ENCODE measurements around the gene CCNF. TPM values are rescaled to one million over a fixed set of nuclear protein-coding genes. Genes with fewer than 3 reads are reported as not detected.

CCNF gene
- total and polyA plus RNA-seq, 4 donors: 0.88 to 46.3 (median 1.8) TPM

GRCh38 chr16:2490190-2491105, 61.2 kb downstream of the CCNF start:
- H3K4me1 ChIP-seq (ENCODE audit: control insufficient read depth in 4 of 4, insufficient read depth in 4 of 4, low read length in 3 of 4): peaks cover 5 to 14% (median 9%) of the 10 kb centered on the region in 4 donors
- no peaks in the 10 kb centered on the region for H3K9me3 ChIP-seq (ENCODE audit: control insufficient read depth in 4 of 4, low read length in 3 of 4)
- no peak for TF ChIP-seq JUND (IDR thresholded peaks at IDR 0.05)
- no peak for TF ChIP-seq GABPA (IDR thresholded peaks at IDR 0.05 in 1 of 2, conservative IDR thresholded peaks at IDR 0.05 in 1 of 2)
- TF ChIP-seq FOXA2 (IDR thresholded peaks at IDR 0.05): no peak
- no peak for TF ChIP-seq FOXA1 (IDR thresholded peaks at IDR 0.05)
- TF ChIP-seq NR2F2 (IDR thresholded peaks at IDR 0.05): no peak
- no peak for TF ChIP-seq SP1 (IDR thresholded peaks at IDR 0.05)
- no peak overlapping the region for H3K27ac ChIP-seq (ENCODE audit: low read depth in 1 of 2, low read length in 2 of 2)
- H3K27me3 ChIP-seq (ENCODE audit: control insufficient read depth in 4 of 4, insufficient read depth in 4 of 4, low read length in 3 of 4): no peaks in the 10 kb centered on the region
- no peak overlapping the region for H3K9ac ChIP-seq (ENCODE audit: low read depth in 1 of 2, low read length in 2 of 2)
- 94% methylated on average over 23 of the region's 23 CpGs for WGBS
- DNase-seq (ENCODE audit: low spot score): no peak
- peaks cover 0 to 4% (median under 1%) of the 10 kb centered on the region in 4 donors for H3K36me3 ChIP-seq (ENCODE audit: control insufficient read depth in 4 of 4, insufficient read depth in 3 of 4, low read depth in 1 of 4, low read length in 3 of 4)
- no peak overlapping the region for H3K4me3 ChIP-seq (ENCODE audit: low read depth in 1 of 3, low read length in 3 of 3)

- Histone ChIP-seq H3K36me3 (ENCODE audit: control insufficient read depth in 4 of 4, insufficient read depth in 3 of 4, low read depth in 1 of 4, low read length in 3 of 4) (peaks cover 0 to 12% (median under 1%) of the 10 kb centered on the region in 4 donors), H3K4me3 (ENCODE audit: low read depth in 1 of 3, low read length in 3 of 3) (no peak overlapping the region), H3K9me3 (ENCODE audit: control insufficient read depth in 4 of 4, low read length in 3 of 4) (no peaks in the 10 kb centered on the region), H3K9ac (ENCODE audit: low read depth in 1 of 2, low read length in 2 of 2) (no peak overlapping the region), H3K4me1 (ENCODE audit: control insufficient read depth in 4 of 4, insufficient read depth in 4 of 4, low read length in 3 of 4) (peaks cover 2 to 13% (median 6%) of the 10 kb centered on the region in 4 donors), H3K27me3 (ENCODE audit: control insufficient read depth in 4 of 4, insufficient read depth in 4 of 4, low read length in 3 of 4) (no peaks in the 10 kb centered on the region), H3K27ac (ENCODE audit: low read depth in 1 of 2, low read length in 2 of 2) (no peak overlapping the region)
- WGBS: 74% methylated on average over 13 of the region's 13 CpGs
- no peak for TF ChIP-seq HNF4G (IDR thresholded peaks at IDR 0.05)
- no peak for TF ChIP-seq REST (IDR thresholded peaks at IDR 0.05)
- no peak for TF ChIP-seq FOXA1 (IDR thresholded peaks at IDR 0.05)
- TF ChIP-seq CTCF (IDR thresholded peaks at IDR 0.05; ENCODE audit: low read depth, low read length, missing input control): no peak
- no peak for TF ChIP-seq YY1 (IDR thresholded peaks at IDR 0.05)
- no peak for TF ChIP-seq EGR1 (IDR thresholded peaks at IDR 0.05; ENCODE audit: low read depth in 2 of 2)
- TF ChIP-seq RAD21 (IDR thresholded peaks at IDR 0.05): no peak
- no peak for TF ChIP-seq ATF3 (IDR thresholded peaks at IDR 0.05)
- TF ChIP-seq NR2F2 (IDR thresholded peaks at IDR 0.05): no peak
- TF ChIP-seq JUND (IDR thresholded peaks at IDR 0.05): no peak
- TF ChIP-seq GABPA (IDR thresholded peaks at IDR 0.05 in 1 of 2, conservative IDR thresholded peaks at IDR 0.05 in 1 of 2): no peak
- TF ChIP-seq TAF1 (conservative IDR thresholded peaks at IDR 0.05): no peak
- no peak for DNase-seq (ENCODE audit: low spot score)
Observed at GRCh38 chr16:2492292-2492691, 63.0 kb downstream of the CCNF start.
